HEK293 (cell line): Measurements from ENCODE around the gene ADAM19.

Experiments used
- CTCF ChIA-PET: fragments of 350-600 bp; formaldehyde crosslinking; extraction: SDS; loops from one replicate; lab custom pipeline; 2021; ENCODE audit warnings: antibody characterized with exemption; lab: Yijun Ruan, JAX
- POLR2A ChIA-PET: fragments of 300-600 bp; formaldehyde crosslinking; extraction: SDS; loops from one replicate; lab custom pipeline; 2020; ENCODE audit warnings: antibody characterized with exemption, inconsistent platforms; lab: Yijun Ruan, JAX
- H3K27ac ChIP-seq: fragments of 200-500 bp; sonication (Bioruptor generic); 2 replicates; pipeline ENCODE4 v1.5.1; 2014; ENCODE audit warnings: low read depth, low read length, control low read depth, inconsistent platforms; ENCODE audit errors: extremely low read depth
- H3K36me3 ChIP-seq, 2 experiments: fragments of 200-500 bp in 1 of 2; sonication (Bioruptor generic) in 1 of 2; 1 replicate in 1 of 2; 2 replicates in 1 of 2; pipeline ENCODE4 v1.5.1; 2014 to 2017; ENCODE audit warnings: inconsistent platforms in 2 of 2, low read length in 2 of 2; ENCODE audit not compliant: control insufficient read depth in 2 of 2, insufficient read depth in 1 of 2
- H3K4me1 ChIP-seq: fragments of 200-500 bp; sonication (Bioruptor generic); 2 replicates; pipeline ENCODE4 v1.5.1; 2014; ENCODE audit warnings: mild to moderate bottlenecking, low read length, inconsistent platforms; ENCODE audit not compliant: control insufficient read depth, insufficient read depth
- H3K4me3 ChIP-seq: 2 replicates; pipeline ENCODE4 v1.5.1; 2011; ENCODE audit warnings: low read depth, mild to moderate bottlenecking, control low read depth, low read length, moderate library complexity
- H3K9me3 ChIP-seq: fragments of 200-500 bp; sonication (Bioruptor generic); 2 replicates; pipeline ENCODE4 v1.5.1; 2014; ENCODE audit warnings: low read depth, low read length, inconsistent platforms; ENCODE audit not compliant: control insufficient read depth, insufficient read depth
- GLIS2 ChIP-seq: fragments of 450-650 bp; formaldehyde crosslinking; IDR thresholded peaks from 2 replicates; pipeline ENCODE4 v1.5.1; 2016; ENCODE audit warnings: missing biosample characterization, missing genetic modification characterization
- OSR2 ChIP-seq: fragments of 450-650 bp; formaldehyde crosslinking; IDR thresholded peaks from 2 replicates; pipeline ENCODE4 v1.5.1; 2016; ENCODE audit warnings: missing biosample characterization, missing genetic modification characterization
- TCF7L2 ChIP-seq: IDR thresholded peaks from 2 replicates; pipeline ENCODE4 v1.6.1; 2011; ENCODE audit warnings: low read depth, mild to moderate bottlenecking, inconsistent platforms, low read length, moderate library complexity, borderline replicate concordance
- ZBTB8A ChIP-seq: fragments of 450-650 bp; formaldehyde crosslinking; IDR thresholded peaks from 2 replicates; pipeline ENCODE4 v1.5.1; 2016; ENCODE audit warnings: missing biosample characterization, missing genetic modification characterization
- ZNF155 ChIP-seq: fragments of 450-650 bp; formaldehyde crosslinking; IDR thresholded peaks from 2 replicates; pipeline ENCODE4 v1.5.1; 2016; ENCODE audit warnings: missing biosample characterization, missing genetic modification characterization
- ZNF302 ChIP-seq: fragments of 450-650 bp; formaldehyde crosslinking; IDR thresholded peaks from 2 replicates; pipeline ENCODE4 v1.5.1; 2016; ENCODE audit warnings: missing biosample characterization, missing genetic modification characterization, low read depth
- ZNF311 ChIP-seq: fragments of 450-650 bp; formaldehyde crosslinking; IDR thresholded peaks from 2 replicates; pipeline ENCODE4 v1.5.1; 2017; ENCODE audit warnings: missing biosample characterization, missing genetic modification characterization, borderline replicate concordance
- ZNF37A ChIP-seq: fragments of 450-650 bp; IDR thresholded peaks from 2 replicates; pipeline ENCODE4 v1.5.1; 2018; ENCODE audit warnings: missing biosample characterization, missing genetic modification characterization
- ZNF423 ChIP-seq: fragments of 450-650 bp; formaldehyde crosslinking; IDR thresholded peaks from 2 replicates; pipeline ENCODE4 v1.5.1; 2016; ENCODE audit warnings: missing biosample characterization, missing genetic modification characterization
- ZNF529 ChIP-seq: fragments of 450-650 bp; formaldehyde crosslinking; IDR thresholded peaks from 2 replicates; pipeline ENCODE4 v1.5.1; 2017; ENCODE audit warnings: missing genetic modification characterization, missing biosample characterization; ENCODE audit not compliant: insufficient replicate concordance
- ZNF549 ChIP-seq: fragments of 450-650 bp; IDR thresholded peaks from 2 replicates; pipeline ENCODE4 v1.5.1; 2018; ENCODE audit warnings: missing biosample characterization, missing genetic modification characterization, mild to moderate bottlenecking, inconsistent platforms, moderate library complexity
- ZNF558 ChIP-seq: fragments of 450-650 bp; formaldehyde crosslinking; IDR thresholded peaks from 2 replicates; pipeline ENCODE4 v1.5.1; 2016; ENCODE audit warnings: missing biosample characterization, missing genetic modification characterization
- ZNF560 ChIP-seq: fragments of 450-650 bp; formaldehyde crosslinking; IDR thresholded peaks from 2 replicates; pipeline ENCODE4 v1.5.1; 2017; ENCODE audit warnings: missing biosample characterization, missing genetic modification characterization, borderline replicate concordance
- ZNF585B ChIP-seq: fragments of 450-650 bp; formaldehyde crosslinking; IDR thresholded peaks from 2 replicates; pipeline ENCODE4 v1.5.1; 2016; ENCODE audit warnings: missing biosample characterization, missing genetic modification characterization
- ZNF660 ChIP-seq: fragments of 450-650 bp; IDR thresholded peaks from 2 replicates; pipeline ENCODE4 v1.5.1; 2018; ENCODE audit warnings: missing biosample characterization, mild to moderate bottlenecking, missing genetic modification characterization
- ZNF785 ChIP-seq: fragments of 450-650 bp; formaldehyde crosslinking; IDR thresholded peaks from 2 replicates; pipeline ENCODE4 v1.5.1; 2016; ENCODE audit warnings: missing biosample characterization, missing genetic modification characterization
- ZNF792 ChIP-seq: fragments of 450-650 bp; formaldehyde crosslinking; IDR thresholded peaks from 2 replicates; pipeline ENCODE4 v1.5.1; 2016; ENCODE audit warnings: missing biosample characterization, missing genetic modification characterization
- TF ChIP-seq, protein P1 (sequence below): fragments of 450-650 bp; formaldehyde crosslinking; IDR thresholded peaks from 2 replicates; pipeline ENCODE4 v1.5.1; 2016; ENCODE audit warnings: missing biosample characterization, missing genetic modification characterization
- TF ChIP-seq, protein P2 (sequence below): fragments of 450-650 bp; formaldehyde crosslinking; IDR thresholded peaks from 2 replicates; pipeline ENCODE4 v1.5.1; 2017; ENCODE audit warnings: missing biosample characterization, missing genetic modification characterization
- TF ChIP-seq, protein P3 (sequence below): fragments of 450-650 bp; formaldehyde crosslinking; IDR thresholded peaks from 2 replicates; pipeline ENCODE4 v1.5.1; 2016; ENCODE audit warnings: missing biosample characterization, missing genetic modification characterization

Gene ADAM19

DNA sequence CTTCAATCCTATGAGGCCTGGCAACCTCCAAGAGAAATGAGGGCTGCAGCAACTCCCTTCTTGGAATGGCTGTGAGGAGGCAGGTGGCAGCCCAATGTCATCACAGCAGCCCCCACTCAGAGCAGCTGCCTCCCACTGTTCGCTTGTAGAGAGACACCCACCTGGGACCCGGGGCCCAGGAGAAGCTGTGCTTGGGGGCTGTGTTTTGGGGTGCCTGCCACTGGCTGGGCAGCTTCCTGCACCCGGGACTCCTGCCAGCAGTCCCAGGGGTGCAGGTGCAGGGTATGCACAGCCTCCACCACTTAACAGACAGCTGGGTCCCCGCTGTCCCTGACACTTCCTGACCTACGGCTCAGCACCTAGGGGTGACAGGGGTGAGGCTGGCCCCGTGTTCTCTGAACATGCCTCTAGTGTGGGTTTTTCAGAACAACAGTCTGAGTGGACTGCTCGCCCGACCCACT is 89.3 kb downstream of the ADAM19 start (continued):
- TF ChIP-seq, protein P1, sequence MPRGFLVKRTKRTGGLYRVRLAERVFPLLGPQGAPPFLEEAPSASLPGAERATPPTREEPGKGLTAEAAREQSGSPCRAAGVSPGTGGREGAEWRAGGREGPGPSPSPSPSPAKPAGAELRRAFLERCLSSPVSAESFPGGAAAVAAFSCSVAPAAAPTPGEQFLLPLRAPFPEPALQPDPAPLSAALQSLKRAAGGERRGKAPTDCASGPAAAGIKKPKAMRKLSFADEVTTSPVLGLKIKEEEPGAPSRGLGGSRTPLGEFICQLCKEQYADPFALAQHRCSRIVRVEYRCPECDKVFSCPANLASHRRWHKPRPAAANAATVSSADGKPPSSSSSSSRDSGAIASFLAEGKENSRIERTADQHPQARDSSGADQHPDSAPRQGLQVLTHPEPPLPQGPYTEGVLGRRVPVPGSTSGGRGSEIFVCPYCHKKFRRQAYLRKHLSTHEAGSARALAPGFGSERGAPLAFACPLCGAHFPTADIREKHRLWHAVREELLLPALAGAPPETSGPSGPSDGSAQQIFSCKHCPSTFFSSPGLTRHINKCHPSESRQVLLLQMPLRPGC (tag by site-specific recombination): no peak
- TF ChIP-seq TCF7L2 (no peak), ZNF423 (tag by site-specific recombination) (no peak), ZNF529 (tag by site-specific recombination) (no peak), ZNF302 (no peak), ZNF560 (tag by site-specific recombination) (no peak), ZBTB8A (tag by site-specific recombination) (no peak), ZNF155 (tag by site-specific recombination) (no peak)
- TF ChIP-seq, protein P2, sequence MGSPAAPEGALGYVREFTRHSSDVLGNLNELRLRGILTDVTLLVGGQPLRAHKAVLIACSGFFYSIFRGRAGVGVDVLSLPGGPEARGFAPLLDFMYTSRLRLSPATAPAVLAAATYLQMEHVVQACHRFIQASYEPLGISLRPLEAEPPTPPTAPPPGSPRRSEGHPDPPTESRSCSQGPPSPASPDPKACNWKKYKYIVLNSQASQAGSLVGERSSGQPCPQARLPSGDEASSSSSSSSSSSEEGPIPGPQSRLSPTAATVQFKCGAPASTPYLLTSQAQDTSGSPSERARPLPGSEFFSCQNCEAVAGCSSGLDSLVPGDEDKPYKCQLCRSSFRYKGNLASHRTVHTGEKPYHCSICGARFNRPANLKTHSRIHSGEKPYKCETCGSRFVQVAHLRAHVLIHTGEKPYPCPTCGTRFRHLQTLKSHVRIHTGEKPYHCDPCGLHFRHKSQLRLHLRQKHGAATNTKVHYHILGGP (tag by site-specific recombination): no peak

DNA sequence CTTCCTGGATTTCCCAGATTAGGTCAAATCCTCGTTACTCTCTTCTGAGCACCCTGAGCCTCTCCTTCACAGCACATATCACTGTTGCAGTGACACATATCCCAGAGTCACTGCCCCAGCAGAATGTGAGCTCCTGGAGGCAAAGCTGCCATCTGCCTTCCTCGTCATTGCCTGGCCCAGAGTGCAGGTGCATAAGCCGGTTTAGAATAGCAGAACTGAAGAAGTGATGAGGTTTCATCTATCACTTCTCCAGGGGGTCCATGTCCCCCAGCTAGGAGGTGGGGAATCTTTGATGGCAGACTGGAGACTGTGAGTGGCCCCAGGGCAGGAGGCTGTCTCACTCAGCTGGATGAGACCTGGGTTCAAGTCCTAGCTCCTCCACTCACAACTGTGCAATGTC is 89.8 kb downstream of the ADAM19 start:
- Histone ChIP-seq H3K4me1 (no peaks in the 10 kb centered on the region), H3K36me3 (no peaks in the 10 kb centered on the region), H3K9me3 (no peaks in the 10 kb centered on the region), H3K27ac (no peak overlapping the region), H3K4me3 (no peak overlapping the region)
- POLR2A ChIA-PET: no interaction called here
- CTCF ChIA-PET: interaction anchor here (0.7 to 1.5 kb wide), 2 partner anchors 8 to 9 kb away, joined by 3 read pairs; no protein-coding TSS in a partner anchor
- TF ChIP-seq ZNF558 (no peak), ZNF792 (no peak), ZNF660 (tag by site-specific recombination) (no peak), ZNF549 (tag by site-specific recombination) (no peak)
- TF ChIP-seq, protein P3, sequence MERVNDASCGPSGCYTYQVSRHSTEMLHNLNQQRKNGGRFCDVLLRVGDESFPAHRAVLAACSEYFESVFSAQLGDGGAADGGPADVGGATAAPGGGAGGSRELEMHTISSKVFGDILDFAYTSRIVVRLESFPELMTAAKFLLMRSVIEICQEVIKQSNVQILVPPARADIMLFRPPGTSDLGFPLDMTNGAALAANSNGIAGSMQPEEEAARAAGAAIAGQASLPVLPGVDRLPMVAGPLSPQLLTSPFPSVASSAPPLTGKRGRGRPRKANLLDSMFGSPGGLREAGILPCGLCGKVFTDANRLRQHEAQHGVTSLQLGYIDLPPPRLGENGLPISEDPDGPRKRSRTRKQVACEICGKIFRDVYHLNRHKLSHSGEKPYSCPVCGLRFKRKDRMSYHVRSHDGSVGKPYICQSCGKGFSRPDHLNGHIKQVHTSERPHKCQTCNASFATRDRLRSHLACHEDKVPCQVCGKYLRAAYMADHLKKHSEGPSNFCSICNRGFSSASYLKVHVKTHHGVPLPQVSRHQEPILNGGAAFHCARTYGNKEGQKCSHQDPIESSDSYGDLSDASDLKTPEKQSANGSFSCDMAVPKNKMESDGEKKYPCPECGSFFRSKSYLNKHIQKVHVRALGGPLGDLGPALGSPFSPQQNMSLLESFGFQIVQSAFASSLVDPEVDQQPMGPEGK (tag by site-specific recombination): no peak
- TF ChIP-seq, all 188 proteins: peak for 0

DNA sequence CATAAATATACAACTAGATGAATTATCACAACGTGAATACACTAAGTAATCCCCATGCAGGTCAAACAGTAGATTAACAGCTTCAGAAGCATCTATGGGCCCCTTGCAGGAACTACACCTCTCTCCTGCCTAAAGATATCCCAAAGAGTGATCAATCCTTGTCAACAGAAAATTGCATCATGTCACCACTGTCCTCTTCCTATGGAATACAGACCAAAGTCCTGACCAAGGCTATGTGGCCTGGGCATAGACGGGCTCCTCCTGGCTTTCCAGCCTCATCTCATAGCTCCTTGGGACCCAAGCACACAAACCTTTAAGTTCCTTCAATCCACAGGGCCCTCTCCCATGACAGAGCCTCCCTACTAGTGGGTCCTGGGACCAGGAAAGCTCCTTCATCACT is 90.2 kb downstream of the ADAM19 start:
- TF ChIP-seq GLIS2 (no peak), ZNF37A (tag by site-specific recombination) (no peak), OSR2 (no peak), ZNF785 (tag by site-specific recombination) (no peak), ZNF311 (no peak), ZNF585B (tag by site-specific recombination) (no peak)
- H3K9me3 ChIP-seq: no peaks in the 10 kb centered on the region
- no peak overlapping the region for H3K4me3 ChIP-seq
- no peaks in the 10 kb centered on the region for H3K36me3 ChIP-seq
- ChIA-PET POLR2A (no interaction called here), CTCF (interaction anchor here (0.7 to 1.5 kb wide), 2 partner anchors 8 to 9 kb away, joined by 3 read pairs; no protein-coding TSS in a partner anchor)
- H3K4me1 ChIP-seq: no peaks in the 10 kb centered on the region
- no peak overlapping the region for H3K27ac ChIP-seq
